HCT116 (cell line): ENCODE data around the gene TIGD3. TPM values are rescaled to one million over a fixed set of nuclear protein-coding genes. Genes with fewer than 3 reads are reported as not detected.

Source experiments
- ATAC-seq: fragments of 200-7000 bp; cut with Tn5 transposase; 2 replicates; pipeline ENCODE4 v1.9.1; 2020; ENCODE audit warnings: mild to moderate bottlenecking, moderate library complexity
- BruUV-seq: library from RNA; stranded (reverse); fragments of 400-500 nt; replicated peaks from 2 replicates; lab custom pipeline; 2021; lab: Mats Ljungman, UMichigan
- CTCF ChIA-PET: fragments of 300-600 bp; sonication (Branson Sonifier 250); formaldehyde crosslinking; loops from one replicate; lab custom pipeline; 2021; ENCODE audit warnings: antibody characterized with exemption; lab: Charles Lee
- POLR2A ChIA-PET: fragments of 300-600, 350-600 bp; sonication (Branson Sonifier 250); formaldehyde crosslinking; loops from one replicate; lab custom pipeline; 2021; ENCODE audit warnings: antibody characterized with exemption; lab: Charles Lee
- RAD21 ChIA-PET, 2 experiments: fragments of 300-600 bp; sonication (Branson Sonifier 250); formaldehyde crosslinking; loops; one replicate each; lab custom pipeline; 2023; ENCODE audit warnings: low total read pairs in 2 of 2; ENCODE audit not compliant: uncharacterized antibody in 2 of 2, unreplicated experiment in 2 of 2, low non-redundant PET in 1 of 2; lab: Charles Lee
- DNase-seq: peaks from one replicate; pipeline ENCODE4 v3.0.0-alpha.2; 2010; ENCODE audit warnings: low read depth, low spot score
- H2AFZ ChIP-seq: fragments of 200-600 bp; shearing (Covaris generic), sonication (generic); 2 replicates; pipeline ENCODE4 v1.6.1; 2017; ENCODE audit warnings: low read depth, mixed run types, mixed read lengths, antibody characterized with exemption, low read length; ENCODE audit not compliant: poor library complexity, severe bottlenecking
- H3K27ac ChIP-seq: 2 replicates; pipeline ENCODE4 v1.5.1; 2012; ENCODE audit warnings: low read depth, low read length
- H3K27me3 ChIP-seq: fragments of 200-600 bp; sonication (generic); 2 replicates; pipeline ENCODE4 v1.6.1; 2016; ENCODE audit warnings: mixed run types, low read length, mixed read lengths; ENCODE audit not compliant: insufficient read depth
- H3K36me3 ChIP-seq, 2 experiments: fragments of 200-500 bp in 1 of 2; fragments of 200-600 bp in 1 of 2; sonication (Bioruptor generic) in 1 of 2; sonication (generic) in 1 of 2; 2 replicates each; pipeline versions ENCODE4 v1.5.1 to v1.6.1; 2014 to 2016; ENCODE audit warnings: low read length in 2 of 2, inconsistent platforms in 1 of 2, mixed read lengths in 1 of 2, mixed run types in 1 of 2; ENCODE audit not compliant: insufficient read depth in 2 of 2, control insufficient read depth in 1 of 2
- H3K4me1 ChIP-seq, 2 experiments: fragments of 200-600 bp in 1 of 2; sonication (generic) in 1 of 2; 2 replicates each; pipeline versions ENCODE4 v1.5.1 to v1.6.1; 2012 to 2017; ENCODE audit warnings: low read length in 2 of 2, inconsistent platforms in 1 of 2, mild to moderate bottlenecking in 1 of 2, mixed read lengths in 1 of 2, mixed run types in 1 of 2, moderate library complexity in 1 of 2; ENCODE audit not compliant: insufficient read depth in 2 of 2, control insufficient read depth in 1 of 2
- H3K4me2 ChIP-seq: fragments of 200-600 bp; sonication (generic); 2 replicates; pipeline ENCODE4 v1.6.1; 2017; ENCODE audit warnings: mixed run types, low read length, mixed read lengths
- H3K4me3 ChIP-seq, 2 experiments: fragments of 200-600 bp in 1 of 2; sonication (generic) in 1 of 2; replicated peaks in 1 of 2; 2 replicates each; pipeline ENCODE4 v1.5.1; 2011 to 2016; ENCODE audit warnings: low read length in 2 of 2, control low read depth in 1 of 2, low read depth in 1 of 2, mild to moderate bottlenecking in 1 of 2, mixed read lengths in 1 of 2, mixed run types in 1 of 2
- H3K79me2 ChIP-seq: fragments of 200-600 bp; sonication (generic); 2 replicates; pipeline ENCODE4 v1.6.1; 2017; ENCODE audit warnings: mild to moderate bottlenecking, mixed run types, low read length, moderate library complexity, mixed read lengths; ENCODE audit not compliant: insufficient read depth
- H3K9ac ChIP-seq: fragments of 200-600 bp; sonication (generic); 2 replicates; pipeline ENCODE4 v1.6.1; 2016; ENCODE audit warnings: low read length, mixed read lengths
- H3K9me2 ChIP-seq: fragments of 200-600 bp; sonication (generic), shearing (Covaris generic); 2 replicates; pipeline ENCODE4 v1.6.1; 2017; ENCODE audit warnings: mixed run types, mild to moderate bottlenecking, moderate library complexity; ENCODE audit not compliant: insufficient read depth
- H3K9me3 ChIP-seq, 2 experiments: fragments of 200-500 bp in 1 of 2; fragments of 200-600 bp in 1 of 2; sonication (Bioruptor generic) in 1 of 2; sonication (generic) in 1 of 2; 2 replicates each; pipeline ENCODE4 v1.6.1; 2014 to 2017; ENCODE audit warnings: low read length in 2 of 2, mixed read lengths in 2 of 2, inconsistent platforms in 1 of 2, low read depth in 1 of 2, mild to moderate bottlenecking in 1 of 2, mixed run types in 1 of 2, moderate library complexity in 1 of 2; ENCODE audit not compliant: control insufficient read depth in 1 of 2, insufficient read depth in 1 of 2
- H4K20me1 ChIP-seq: fragments of 200-600 bp; sonication (generic), shearing (Covaris generic); 2 replicates; pipeline ENCODE4 v1.6.1; 2017; ENCODE audit warnings: mixed run types, mild to moderate bottlenecking, moderate library complexity; ENCODE audit not compliant: insufficient read depth
- CBX3 ChIP-seq: IDR thresholded peaks from 2 replicates; pipeline ENCODE4 v1.6.1; 2012; ENCODE audit warnings: low read depth
- ELF1 ChIP-seq: IDR thresholded peaks from 2 replicates; pipeline ENCODE4 v1.6.1; 2012; ENCODE audit warnings: low read depth, borderline replicate concordance
- EZH2phosphoT487 ChIP-seq: fragments of 200-600 bp; IDR thresholded peaks from 2 replicates; pipeline ENCODE4 v1.6.1; 2018; ENCODE audit warnings: antibody characterized with exemption, borderline replicate concordance
- POLR2A ChIP-seq: IDR thresholded peaks from 2 replicates; pipeline ENCODE4 v1.7.0; 2011; ENCODE audit warnings: borderline replicate concordance; ENCODE audit not compliant: insufficient read depth, insufficient read length; ENCODE audit errors: extremely low read depth
- POLR2AphosphoS5 ChIP-seq: IDR thresholded peaks from 2 replicates; pipeline ENCODE4 v1.6.1; 2011; ENCODE audit warnings: mild to moderate bottlenecking, low read depth, low read length, moderate library complexity
- SP1 ChIP-seq: IDR thresholded peaks from 2 replicates; pipeline ENCODE4 v1.6.1; 2012; ENCODE audit warnings: low read depth
- ZFX ChIP-seq: fragments of 450-650 bp; IDR thresholded peaks from 2 replicates; pipeline ENCODE4 v1.6.1; 2017
- ZNF274 ChIP-seq: fragments of 200-500 bp; sonication (Bioruptor generic); IDR thresholded peaks from 2 replicates; pipeline ENCODE4 v1.6.1; 2014; ENCODE audit warnings: mild to moderate bottlenecking, low read depth, low read length, inconsistent platforms
- intact Hi-C: fragments of 100-400 bp; cut with micrococcal nuclease; formaldehyde crosslinking; loops from 2 replicates; pipeline ENCODE4 v1.10.0; 2022
- total RNA-seq: library from RNA; stranded (reverse); gene quantifications from one replicate; pipeline ENCODE4 v1.2.1, GENCODE V29; 2021; ENCODE audit not compliant: unreplicated experiment
- TF ChIP-seq, protein P1 (sequence below): IDR thresholded peaks from 2 replicates; pipeline ENCODE4 v1.6.1; 2012
- TF ChIP-seq, protein P2 (sequence below): IDR thresholded peaks from 2 replicates; pipeline ENCODE4 v1.6.1; 2012; ENCODE audit warnings: low read depth

TIGD3 gene
- total RNA-seq, 1 experiment from 2014 or later = 2.4 TPM

DNA sequence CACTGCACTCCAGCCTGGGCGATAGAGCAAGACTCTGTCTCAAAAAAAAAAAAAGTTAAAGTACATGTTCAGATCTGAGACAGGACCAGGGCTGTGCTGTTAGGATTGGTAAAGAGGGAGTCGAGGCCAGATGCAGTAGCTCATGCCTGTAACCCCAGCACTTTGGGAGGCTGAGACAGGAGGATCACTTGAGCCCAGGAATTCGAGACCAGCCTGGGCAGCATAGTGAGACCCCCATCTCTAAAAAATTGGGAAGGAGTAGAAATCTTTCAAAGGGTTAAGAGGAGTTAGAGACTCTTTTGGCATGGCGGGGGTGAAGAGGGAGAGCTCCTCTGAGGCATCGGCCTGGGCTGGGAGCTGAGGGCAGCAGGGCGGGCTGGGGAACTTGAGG lies 16.1 kb downstream of the TIGD3 start:
- ATAC-seq (no peak), DNase-seq (no peak)
- RAD21 ChIA-PET = no interaction called here
- Histone ChIP-seq H3K4me1 (peaks cover 6 to 13% of the 10 kb centered on the region in 2 experiments; a peak in 3 of 4 replicates), H3K36me3 (no peaks in the 10 kb centered on the region), H3K4me3 (no peak overlapping the region), H3K4me2 (no peak overlapping the region), H2AFZ (no peak overlapping the region), H4K20me1 (no peaks in the 10 kb centered on the region), H3K9ac (no peak overlapping the region), H3K9me2 (no peaks in the 10 kb centered on the region)
- CTCF ChIA-PET = no interaction called here
- TF ChIP-seq EZH2phosphoT487 = no peak
- TF ChIP-seq, protein P1, sequence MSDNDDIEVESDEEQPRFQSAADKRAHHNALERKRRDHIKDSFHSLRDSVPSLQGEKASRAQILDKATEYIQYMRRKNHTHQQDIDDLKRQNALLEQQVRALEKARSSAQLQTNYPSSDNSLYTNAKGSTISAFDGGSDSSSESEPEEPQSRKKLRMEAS = no peak
- no peak for TF ChIP-seq POLR2AphosphoS5
- TF ChIP-seq POLR2A = no peak
- TF ChIP-seq, protein P2, sequence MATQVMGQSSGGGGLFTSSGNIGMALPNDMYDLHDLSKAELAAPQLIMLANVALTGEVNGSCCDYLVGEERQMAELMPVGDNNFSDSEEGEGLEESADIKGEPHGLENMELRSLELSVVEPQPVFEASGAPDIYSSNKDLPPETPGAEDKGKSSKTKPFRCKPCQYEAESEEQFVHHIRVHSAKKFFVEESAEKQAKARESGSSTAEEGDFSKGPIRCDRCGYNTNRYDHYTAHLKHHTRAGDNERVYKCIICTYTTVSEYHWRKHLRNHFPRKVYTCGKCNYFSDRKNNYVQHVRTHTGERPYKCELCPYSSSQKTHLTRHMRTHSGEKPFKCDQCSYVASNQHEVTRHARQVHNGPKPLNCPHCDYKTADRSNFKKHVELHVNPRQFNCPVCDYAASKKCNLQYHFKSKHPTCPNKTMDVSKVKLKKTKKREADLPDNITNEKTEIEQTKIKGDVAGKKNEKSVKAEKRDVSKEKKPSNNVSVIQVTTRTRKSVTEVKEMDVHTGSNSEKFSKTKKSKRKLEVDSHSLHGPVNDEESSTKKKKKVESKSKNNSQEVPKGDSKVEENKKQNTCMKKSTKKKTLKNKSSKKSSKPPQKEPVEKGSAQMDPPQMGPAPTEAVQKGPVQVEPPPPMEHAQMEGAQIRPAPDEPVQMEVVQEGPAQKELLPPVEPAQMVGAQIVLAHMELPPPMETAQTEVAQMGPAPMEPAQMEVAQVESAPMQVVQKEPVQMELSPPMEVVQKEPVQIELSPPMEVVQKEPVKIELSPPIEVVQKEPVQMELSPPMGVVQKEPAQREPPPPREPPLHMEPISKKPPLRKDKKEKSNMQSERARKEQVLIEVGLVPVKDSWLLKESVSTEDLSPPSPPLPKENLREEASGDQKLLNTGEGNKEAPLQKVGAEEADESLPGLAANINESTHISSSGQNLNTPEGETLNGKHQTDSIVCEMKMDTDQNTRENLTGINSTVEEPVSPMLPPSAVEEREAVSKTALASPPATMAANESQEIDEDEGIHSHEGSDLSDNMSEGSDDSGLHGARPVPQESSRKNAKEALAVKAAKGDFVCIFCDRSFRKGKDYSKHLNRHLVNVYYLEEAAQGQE = no peak
- TF ChIP-seq SP1 = no peak
- no peak for TF ChIP-seq ELF1
- TF ChIP-seq ZFX = no peak
- no peak for TF ChIP-seq CBX3
- TF ChIP-seq ZNF274 = no peak
- TF ChIP-seq, all 23 proteins: peak for 0
- H3K9me3 ChIP-seq = no peaks in the 10 kb centered on the region
- POLR2A ChIA-PET = no interaction called here
- no peak overlapping the region for H3K27ac ChIP-seq
- H3K27me3 ChIP-seq = no peaks in the 10 kb centered on the region
- no peaks in the 10 kb centered on the region for H3K79me2 ChIP-seq
- BruUV-seq = no TSS peak
- intact Hi-C loops = no loop called here
